ENCODE data around the gene TNFAIP3.

TNFAIP3 gene

GRCh38 chr6:137846274-137846673, 20.8 kb upstream of the TNFAIP3 start:
- no peak for DNase-seq

DNA sequence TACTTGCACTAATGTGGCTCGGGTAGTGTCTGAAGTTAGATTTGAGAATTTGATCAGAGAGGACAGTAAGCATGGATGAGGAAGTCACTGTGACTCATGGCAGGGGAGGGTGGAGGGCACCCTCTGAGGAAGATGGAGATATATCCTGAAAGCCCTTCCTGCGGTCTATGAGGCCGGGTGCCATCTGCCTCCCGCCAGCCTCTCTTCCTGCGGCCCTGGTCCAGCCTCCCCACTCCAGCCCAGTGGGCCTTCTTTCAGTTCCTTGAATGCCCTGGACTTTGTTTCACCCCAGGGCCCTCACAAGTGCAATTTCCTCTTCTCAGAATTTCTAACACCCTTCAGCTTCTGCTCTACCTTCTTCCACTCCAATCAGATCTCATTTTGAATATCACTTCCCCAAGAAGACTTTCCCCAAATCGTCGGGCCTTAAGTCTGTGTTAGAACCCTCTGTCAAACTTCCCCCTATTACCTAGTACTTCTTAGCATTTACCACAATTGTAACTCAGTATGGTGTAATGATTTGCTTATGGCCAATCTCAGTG, 20.2 kb upstream of the TNFAIP3 start:
- no peak for DNase-seq

GRCh38 chr6:137847748-137848147, 19.3 kb upstream of the TNFAIP3 start:
- no peak for DNase-seq

DNA sequence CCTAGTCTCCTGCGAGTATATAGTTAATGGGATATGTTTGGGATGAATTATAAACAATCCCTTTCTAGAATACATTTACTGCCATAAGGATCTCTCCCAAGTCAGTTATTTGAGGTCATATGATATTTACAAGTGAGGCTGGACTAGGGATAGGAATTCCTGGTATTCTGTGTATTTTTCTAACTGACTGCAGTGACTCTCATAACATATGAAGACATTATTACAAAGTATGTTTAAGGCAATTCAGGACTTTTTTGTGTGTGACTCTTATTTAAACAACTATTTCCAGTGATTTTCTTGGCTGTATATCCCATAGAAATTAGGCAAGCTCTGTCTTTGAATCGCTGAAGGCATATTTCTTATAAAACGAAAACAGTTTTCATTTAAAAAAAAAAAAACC, 18.4 kb upstream of the TNFAIP3 start:
- no peak for DNase-seq

DNA sequence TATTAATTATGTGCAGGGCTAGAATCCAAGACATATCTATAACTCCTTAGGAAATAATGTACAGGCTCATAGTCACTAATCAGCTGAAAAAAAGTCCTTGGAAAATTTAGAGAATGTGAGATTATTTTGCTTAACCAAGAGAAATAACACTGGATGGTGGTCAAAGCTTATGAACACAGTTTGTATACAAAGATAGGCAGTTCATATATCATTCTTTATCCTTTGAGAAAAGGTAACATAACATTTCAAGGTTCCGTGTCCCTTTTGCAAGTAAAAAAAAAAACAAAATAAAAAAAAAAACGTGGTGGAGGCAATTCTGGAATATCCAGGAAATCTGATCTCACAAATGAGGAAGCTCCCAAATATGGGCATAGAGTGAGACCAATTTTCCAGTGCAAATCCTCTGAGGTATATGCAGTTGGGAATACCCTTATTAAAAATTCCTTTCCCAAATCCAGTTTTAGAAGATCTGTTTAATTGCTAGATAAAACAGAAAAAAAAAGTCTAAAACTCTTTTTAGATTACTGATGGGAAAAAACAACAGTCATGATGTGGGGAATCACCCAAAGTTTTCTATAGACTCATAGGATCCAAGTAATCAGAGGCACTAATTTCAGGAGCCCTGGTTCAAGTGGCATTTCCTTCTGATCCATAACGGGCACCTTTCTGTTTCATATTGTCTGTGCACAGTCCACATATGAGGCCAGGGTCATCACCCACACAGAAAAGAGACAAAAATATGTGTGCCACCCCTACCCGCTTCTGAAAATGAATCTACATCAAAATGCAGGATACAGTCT, 17.7 kb upstream of the TNFAIP3 start:
- no peak for DNase-seq

DNA sequence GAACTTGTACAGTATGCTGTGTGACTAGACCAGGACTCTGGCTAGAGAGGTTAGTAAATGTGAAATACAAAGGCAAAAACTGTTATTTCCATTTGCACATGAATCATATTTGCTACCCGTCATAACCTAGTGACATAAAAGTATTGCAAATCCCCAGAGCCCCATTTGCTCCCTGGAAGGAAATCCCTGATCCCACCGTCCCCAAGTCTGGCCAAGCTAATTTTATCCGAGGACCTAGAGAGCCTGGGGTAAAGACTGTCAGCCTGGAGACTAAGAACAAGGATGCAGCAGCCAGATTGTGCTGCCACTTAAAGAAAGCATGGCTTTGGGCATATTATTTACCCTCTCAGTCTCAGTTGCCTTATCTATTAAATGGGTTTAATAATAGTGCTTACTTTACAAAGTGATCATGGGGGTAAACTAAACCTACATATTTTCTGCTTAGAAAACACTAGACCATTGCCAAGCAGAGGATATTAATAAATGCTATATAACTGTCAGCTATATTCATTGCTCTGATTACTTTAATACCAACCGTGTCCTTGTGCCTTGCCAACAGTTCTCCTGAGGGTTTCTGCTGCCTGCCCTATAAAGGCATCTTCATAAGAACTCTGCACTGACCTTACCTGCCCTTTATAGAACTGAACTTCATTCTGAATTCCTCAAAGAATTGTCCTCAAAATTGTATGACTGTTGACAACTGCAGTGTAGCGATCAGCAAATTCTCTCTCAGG, 16.9 kb upstream of the TNFAIP3 start:
- DNase-seq = no peak

GRCh38 chr6:137850816-137851602, 16.1 kb upstream of the TNFAIP3 start:
- no peak for DNase-seq

DNA sequence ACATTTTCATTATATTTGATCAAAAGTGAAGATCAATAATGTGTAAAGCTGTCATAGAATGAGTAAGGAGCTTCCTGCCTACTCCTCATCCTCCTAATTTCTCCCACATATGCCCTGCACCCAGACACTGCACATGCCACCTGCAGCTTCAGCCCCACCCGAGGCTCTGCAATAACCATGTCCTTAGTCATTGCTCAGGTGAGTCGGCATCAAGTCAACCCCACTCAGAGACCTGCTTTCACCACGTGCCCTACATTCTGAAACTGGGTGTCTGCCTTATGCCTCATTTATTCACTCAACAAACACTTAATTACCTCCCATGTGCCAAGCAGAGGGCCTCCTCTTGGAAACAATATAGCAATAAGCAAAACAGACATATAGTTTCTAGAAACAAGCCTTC, 15.4 kb upstream of the TNFAIP3 start:
- DNase-seq = no peak

DNA sequence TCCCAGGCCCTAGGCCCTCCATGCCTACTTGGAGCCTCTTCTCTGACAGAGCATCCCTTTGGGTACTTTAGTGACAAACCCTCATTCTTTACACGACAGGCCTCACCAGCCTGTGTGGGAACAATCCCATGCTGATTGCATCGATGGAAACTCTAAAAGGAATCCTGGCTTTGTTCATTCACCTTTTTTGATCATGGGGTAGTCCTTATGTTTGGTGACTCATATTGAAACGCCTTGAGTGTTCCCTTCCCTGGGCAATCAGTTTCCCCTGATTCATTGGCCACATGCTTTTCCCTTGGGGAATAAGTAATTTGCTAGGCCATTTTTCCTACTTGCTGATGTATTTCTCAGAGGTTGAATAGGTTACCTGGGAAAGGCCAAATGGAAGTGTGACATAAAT, 14.7 kb upstream of the TNFAIP3 start:
- no peak for DNase-seq

DNA sequence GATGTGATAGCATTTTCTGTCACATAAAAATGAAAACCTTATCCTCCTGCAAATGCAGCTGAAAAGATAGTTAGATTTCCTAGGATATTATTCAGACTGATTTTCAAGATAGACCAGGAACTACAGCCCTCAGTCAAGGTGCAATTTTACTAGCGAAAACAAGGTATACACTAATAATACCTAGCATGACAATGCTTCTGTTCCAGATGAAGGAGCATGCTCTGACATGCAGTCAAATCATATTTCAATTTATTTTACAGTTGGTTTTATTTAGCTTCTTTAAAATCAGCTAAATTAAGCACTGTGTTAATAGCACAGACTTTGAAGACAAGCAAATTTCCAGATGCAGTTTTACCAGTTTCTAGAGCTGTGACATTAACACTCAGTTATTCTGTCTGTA, 14.2 kb upstream of the TNFAIP3 start:
- DNase-seq = no peak

DNA sequence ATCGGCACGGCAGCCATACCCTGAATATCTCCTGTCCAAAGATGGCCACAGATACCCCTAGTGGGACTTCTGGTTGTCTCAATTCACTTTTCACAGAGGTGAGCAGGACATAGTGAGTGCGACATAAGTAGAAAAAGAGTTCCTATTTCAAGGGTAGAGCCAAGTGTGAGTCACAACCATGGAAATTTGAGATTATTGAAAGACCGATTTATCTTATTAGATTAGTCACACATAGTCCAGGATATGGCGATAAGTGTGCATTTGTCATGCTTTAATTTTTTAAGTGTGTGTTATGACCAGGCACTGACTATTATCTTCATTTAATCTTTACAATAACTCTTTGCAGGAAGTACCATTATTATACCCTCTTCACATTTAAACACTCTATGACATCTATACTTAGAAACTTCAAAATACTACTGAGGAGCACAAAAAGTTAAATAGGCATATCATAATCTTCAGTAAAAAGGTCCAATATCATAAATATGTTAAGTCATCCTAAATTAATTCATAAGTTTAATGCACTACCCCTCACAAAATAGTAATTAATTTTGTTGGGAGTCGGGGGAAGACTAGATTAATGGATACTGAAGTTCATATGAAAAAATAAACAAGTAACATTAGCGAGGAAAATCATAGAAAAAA, 13.4 kb upstream of the TNFAIP3 start:
- DNase-seq = no peak

DNA sequence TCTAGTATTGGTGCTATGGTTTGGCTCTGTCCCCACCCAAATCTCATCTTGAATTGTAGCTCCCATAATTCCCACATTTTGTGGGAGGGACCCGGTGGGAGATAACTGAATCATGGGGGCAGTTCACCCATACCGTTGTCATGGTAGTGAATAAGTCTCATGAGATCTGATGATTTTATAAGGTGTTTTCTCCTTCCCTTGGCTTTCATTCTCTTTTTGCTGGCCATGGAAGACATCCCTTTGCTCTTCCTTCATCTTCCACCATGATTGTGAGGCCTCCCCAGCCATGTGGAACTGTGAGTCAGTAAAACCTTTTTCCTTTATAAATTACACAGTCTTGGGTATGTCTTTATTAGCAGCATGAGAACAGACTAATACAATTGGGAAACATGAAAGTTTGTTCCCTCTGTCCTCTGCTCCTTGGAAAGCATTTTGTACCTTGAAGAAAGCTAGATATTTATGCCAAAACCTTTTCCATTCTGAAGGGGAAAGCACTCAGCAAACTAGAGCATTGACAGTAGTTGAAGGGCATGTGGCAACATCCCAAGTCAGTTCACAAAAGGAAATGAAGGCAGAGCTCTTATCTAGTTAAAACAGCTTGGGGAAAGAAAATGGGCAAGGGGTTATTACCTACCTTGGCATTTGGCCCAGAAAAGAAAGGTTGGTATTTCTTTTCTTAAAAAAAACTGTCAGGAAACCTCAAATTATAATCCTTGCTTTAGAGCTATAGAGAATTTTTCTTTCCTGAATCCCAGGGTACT, 10.7 kb upstream of the TNFAIP3 start:
- DNase-seq = no peak

GRCh38 chr6:137859025-137859424, 8.0 kb upstream of the TNFAIP3 start:
- DNase-seq = no peak

DNA sequence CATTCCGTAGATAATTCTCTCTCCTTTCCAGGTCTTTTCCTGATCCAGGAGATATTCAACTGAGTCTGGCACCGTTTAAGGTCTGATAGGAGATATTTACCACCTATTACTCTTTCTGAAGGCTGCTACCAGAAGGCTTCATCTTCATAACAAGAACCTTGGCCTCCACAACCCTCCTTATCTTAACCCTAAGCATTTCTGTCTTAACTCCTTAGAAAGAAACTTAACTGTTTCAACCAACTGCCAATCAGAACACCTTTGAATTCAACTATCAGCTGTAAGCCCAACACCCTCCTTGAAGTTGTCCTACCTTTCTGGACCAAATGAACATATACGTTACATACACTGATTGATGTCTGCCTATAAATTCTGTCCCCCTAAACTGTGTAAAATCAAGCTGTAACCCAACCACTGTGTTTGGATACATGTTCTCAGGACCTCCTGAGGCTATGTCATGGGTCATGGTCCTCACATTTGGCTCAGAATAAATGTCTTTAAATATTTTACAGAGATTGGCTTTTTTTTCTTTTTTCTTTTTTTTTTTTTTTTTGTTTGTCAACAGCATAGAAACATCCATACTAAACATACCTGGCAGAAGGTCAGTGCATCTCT, 6.6 kb upstream of the TNFAIP3 start:
- DNase-seq = no peak

DNA sequence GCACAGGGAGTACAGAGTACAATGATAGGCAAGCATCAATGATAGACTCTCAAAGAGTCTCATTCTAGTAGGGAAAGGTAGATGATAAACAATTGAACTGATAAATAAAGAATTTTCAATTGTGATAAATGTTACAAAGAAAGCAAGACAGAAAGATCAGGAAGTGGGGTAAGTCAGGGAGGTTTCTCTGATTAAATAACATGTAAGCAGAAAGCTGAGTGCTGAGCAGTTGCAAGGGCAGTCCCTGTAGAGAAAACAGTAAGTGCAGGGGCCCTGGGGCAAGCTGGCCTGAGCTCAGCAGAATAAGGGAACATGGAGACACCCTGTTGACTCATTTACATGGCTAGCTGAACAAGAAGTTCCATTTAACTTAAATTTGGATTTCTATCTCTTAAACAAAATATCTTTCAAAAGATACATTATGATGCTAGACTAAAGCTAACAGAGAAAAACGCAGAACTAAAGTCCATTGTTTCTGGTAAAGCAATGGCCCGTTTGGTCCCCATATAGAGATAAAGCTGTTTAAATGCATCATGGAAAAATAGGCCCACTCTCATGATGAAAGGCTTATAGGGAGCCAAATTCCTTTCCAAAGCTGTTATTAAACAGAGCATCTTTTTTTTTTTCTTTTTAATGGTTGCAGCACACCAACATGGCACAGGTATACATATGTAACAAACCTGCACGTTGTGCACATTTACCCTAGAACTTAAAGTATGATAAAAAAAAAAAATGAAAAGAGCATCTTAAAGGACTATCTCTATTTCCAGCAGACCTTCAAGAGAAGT, 5.3 kb upstream of the TNFAIP3 start:
- no peak for DNase-seq

GRCh38 chr6:137862419-137863090, 4.5 kb upstream of the TNFAIP3 start:
- no peak for DNase-seq

- no peak for DNase-seq
These were observed 3.8 kb upstream of the TNFAIP3 start for GRCh38 chr6:137863091-137863797.

DNA sequence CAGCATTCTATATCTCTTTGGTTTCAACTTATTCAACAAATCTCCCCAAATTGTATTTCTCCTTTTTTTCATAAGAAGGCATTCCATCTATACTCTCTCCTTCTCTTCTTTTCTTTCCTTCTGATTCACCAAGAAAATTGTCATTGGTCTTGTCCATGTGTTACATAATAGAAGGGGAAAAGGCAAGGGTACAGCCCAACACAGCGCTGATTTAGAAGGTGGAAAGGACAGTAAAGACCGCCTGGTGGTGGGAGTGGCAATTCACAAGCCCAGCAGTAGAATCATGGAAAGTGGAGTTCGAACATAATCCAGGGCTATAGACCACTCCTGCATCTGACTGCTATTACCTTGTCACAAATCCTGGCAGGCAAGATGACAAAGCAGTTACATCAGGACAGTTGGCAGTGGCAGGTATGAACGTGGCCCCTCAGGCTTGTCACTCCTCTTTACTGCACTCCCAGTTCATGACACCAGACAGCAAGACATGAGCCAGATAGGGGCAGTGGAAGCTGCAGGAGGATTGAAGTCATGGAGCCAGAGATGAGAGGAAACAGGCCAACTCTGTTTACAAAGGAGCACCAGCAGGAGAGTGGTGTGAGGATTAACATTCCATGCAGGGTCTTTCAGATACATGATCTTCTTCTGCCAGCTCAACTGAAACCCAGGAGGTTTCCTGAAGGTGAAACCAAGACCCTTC, 2.1 kb upstream of the TNFAIP3 start:
- DNase-seq = no peak
